Nephron progenitor cell (in vitro differentiated cells): ENCODE data around the gene ZNF516.

Experiments
- DNase-seq: peaks from one replicate; pipeline ENCODE4 v3.0.0; 2021
- H3K27ac Mint-ChIP-seq: 2 replicates; pipeline ENCODE4 v1.8.0; 2021; ENCODE audit warnings: mild to moderate bottlenecking, moderate library complexity, mixed read lengths
- H3K27me3 Mint-ChIP-seq: 2 replicates; pipeline ENCODE4 v1.8.0; 2021; ENCODE audit warnings: mild to moderate bottlenecking, low read depth, mixed read lengths; ENCODE audit not compliant: poor library complexity
- H3K36me3 Mint-ChIP-seq: 2 replicates; pipeline ENCODE4 v1.8.0; 2021; ENCODE audit warnings: low read depth, mixed read lengths
- H3K4me1 Mint-ChIP-seq: 2 replicates; pipeline ENCODE4 v1.8.0; 2021; ENCODE audit warnings: mixed read lengths
- H3K4me3 Mint-ChIP-seq: 2 replicates; pipeline ENCODE4 v1.8.0; 2021; ENCODE audit warnings: mild to moderate bottlenecking, moderate library complexity, mixed read lengths
- H3K9me3 Mint-ChIP-seq: 2 replicates; pipeline ENCODE4 v1.8.0; 2021; ENCODE audit warnings: mild to moderate bottlenecking, moderate library complexity, mixed read lengths
- TF ChIP-seq, protein P1 (sequence below): fragments of 200-600 bp; sonication (generic); IDR thresholded peaks from 2 replicates; pipeline ENCODE4 v1.5.0; 2021; ENCODE audit warnings: antibody characterized with exemption

ZNF516 gene

DNA sequence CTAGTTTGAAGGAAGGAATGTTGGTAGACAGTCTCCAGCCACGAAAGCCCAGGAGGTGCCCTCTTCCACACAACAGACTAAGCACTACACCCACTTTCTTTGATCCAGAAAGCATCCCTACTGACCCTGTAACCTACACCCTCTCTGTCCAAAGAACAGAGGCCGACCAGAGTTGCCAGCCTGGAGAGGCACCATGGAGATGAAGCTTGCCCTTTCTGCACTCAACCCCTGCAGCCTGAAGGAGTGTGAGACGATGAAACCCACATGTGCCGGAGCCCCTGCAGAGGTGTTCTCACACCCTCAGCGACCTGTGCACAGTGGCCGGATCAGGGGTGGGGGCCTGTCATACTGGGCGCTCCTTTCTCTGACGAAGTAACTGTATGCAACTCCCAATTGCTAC lies 136.3 kb downstream of the ZNF516 start:
- peak overlapping the region; percentile 57 for H3K27ac Mint-ChIP-seq
- peaks cover 97% of the 10 kb centered on the region for H3K36me3 Mint-ChIP-seq
- TF ChIP-seq, protein P1, sequence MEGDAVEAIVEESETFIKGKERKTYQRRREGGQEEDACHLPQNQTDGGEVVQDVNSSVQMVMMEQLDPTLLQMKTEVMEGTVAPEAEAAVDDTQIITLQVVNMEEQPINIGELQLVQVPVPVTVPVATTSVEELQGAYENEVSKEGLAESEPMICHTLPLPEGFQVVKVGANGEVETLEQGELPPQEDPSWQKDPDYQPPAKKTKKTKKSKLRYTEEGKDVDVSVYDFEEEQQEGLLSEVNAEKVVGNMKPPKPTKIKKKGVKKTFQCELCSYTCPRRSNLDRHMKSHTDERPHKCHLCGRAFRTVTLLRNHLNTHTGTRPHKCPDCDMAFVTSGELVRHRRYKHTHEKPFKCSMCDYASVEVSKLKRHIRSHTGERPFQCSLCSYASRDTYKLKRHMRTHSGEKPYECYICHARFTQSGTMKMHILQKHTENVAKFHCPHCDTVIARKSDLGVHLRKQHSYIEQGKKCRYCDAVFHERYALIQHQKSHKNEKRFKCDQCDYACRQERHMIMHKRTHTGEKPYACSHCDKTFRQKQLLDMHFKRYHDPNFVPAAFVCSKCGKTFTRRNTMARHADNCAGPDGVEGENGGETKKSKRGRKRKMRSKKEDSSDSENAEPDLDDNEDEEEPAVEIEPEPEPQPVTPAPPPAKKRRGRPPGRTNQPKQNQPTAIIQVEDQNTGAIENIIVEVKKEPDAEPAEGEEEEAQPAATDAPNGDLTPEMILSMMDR, result no peak
- H3K4me1 Mint-ChIP-seq, result peaks cover 25% of the 10 kb centered on the region
- H3K9me3 Mint-ChIP-seq, result peaks cover 16% of the 10 kb centered on the region
- peaks cover 3% of the 10 kb centered on the region for H3K27me3 Mint-ChIP-seq
- DNase-seq, result no peak
- H3K4me3 Mint-ChIP-seq, result no peak overlapping the region

DNA sequence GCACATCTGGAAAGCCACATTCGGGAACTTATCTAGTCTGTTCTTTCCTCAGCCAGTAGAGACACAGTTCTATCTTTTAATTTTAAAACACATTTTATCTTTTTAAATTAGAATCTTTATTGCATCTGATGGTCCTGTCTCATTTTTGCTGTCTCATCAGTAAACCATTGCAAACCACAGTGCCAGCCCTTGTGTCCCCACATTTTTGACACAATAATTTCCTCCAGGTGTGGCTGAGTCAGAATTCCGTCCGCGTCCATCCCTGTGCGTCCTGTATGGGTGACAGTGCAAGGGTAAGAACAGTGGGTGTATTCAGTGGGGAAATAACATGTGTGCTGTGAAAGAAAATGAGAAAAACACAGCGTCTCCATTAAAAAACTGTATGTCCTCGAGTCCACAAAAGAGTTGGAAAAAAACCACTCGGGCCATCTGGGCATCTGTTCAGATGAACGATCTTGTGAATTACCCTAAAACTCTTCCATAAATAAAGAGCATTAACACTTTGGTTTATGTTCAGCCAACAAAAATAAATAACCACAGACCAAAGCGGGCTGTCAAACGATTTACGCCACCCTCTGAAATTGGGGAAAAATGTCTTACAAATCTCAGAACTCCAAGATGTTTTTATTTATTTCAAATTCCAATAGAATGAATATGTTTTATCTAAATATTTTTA lies 137.3 kb downstream of the ZNF516 start:
- Mint-ChIP-seq H3K36me3 (peaks cover 97% of the 10 kb centered on the region), H3K4me1 (peaks cover 15% of the 10 kb centered on the region), H3K9me3 (peaks cover 24% of the 10 kb centered on the region), H3K4me3 (no peak overlapping the region), H3K27me3 (peaks cover 3% of the 10 kb centered on the region), H3K27ac (no peak overlapping the region)
- TF ChIP-seq, protein P1, result no peak
- DNase-seq, result no peak

DNA sequence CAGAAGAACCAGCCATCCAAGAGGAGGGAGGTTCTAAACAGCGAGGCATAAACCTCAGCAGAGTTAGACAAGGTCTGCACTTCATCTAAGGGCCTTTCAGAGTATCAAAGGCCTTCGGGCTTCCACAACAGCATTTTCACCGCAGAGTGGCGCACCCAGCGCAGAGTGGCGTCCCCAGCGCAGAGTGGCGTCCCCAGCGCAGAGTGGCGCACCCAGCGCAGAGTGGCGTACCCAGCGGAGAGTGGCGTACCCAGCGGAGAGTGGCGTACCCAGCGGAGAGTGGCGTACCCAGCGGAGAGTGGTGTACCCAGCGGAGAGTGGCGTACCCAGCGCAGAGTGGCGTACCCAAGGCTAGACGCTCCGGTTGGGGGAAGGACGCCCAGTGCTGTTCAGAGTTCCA lies 137.9 kb downstream of the ZNF516 start:
- H3K36me3 Mint-ChIP-seq, result peaks cover 97% of the 10 kb centered on the region

DNA sequence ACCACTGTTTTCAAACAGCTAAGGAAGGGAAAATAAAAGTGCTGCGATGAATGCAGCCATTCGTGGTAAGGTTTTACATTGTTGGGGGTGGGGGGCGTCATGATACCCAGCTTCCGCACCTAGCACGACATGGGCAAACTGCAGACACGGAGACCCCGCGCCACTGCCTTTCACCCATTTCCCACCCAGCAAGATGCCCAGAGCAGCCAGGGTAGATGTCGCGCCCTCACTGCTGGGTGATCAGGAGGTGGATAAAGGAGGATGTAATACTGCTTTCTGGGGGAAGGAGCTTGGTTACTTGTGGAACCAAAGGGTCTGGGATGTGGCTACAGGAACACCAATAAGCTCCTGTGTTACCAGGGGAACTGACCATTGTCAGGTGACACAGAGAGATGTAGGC lies 138.4 kb downstream of the ZNF516 start:
- no peak overlapping the region for H3K4me3 Mint-ChIP-seq
- DNase-seq, result no peak
- H3K36me3 Mint-ChIP-seq, result peaks cover 97% of the 10 kb centered on the region
- peak overlapping the region; percentile 94 for H3K27ac Mint-ChIP-seq
- H3K4me1 Mint-ChIP-seq, result peaks cover 22% of the 10 kb centered on the region
- peaks cover 2% of the 10 kb centered on the region for H3K27me3 Mint-ChIP-seq
- TF ChIP-seq, protein P1, result no peak
- peaks cover 30% of the 10 kb centered on the region for H3K9me3 Mint-ChIP-seq

More for the DNA sequence above, 137.9 kb downstream of the ZNF516 start:
- H3K9me3 Mint-ChIP-seq, result peaks cover 30% of the 10 kb centered on the region
- TF ChIP-seq, protein P1, result no peak
- DNase-seq, result no peak
- H3K4me1 Mint-ChIP-seq, result peaks cover 17% of the 10 kb centered on the region
- H3K27me3 Mint-ChIP-seq, result peaks cover 3% of the 10 kb centered on the region
- no peak overlapping the region for H3K4me3 Mint-ChIP-seq
- peak overlapping the region; percentile 29 for H3K27ac Mint-ChIP-seq

DNA sequence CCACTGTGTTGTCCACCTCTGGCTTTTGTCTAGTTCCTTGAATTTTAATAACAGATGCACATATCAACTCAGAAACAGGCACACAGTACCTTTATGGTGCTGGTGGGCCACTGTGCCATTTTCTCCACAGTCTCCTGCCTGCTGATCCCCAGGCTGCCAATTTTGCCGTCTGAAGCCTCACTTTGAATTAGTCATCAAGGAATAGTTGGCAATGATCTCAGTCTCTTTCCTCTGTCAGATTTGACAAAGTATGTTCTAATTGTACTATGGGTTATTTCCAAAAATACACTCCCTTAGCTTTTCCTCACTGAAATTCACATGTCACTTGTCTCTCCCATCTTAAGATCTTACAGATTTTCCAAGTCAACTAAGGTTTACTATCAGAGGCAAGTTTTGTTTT lies 140.7 kb downstream of the ZNF516 start:
- H3K9me3 Mint-ChIP-seq, result peaks cover 30% of the 10 kb centered on the region
- no peak overlapping the region for H3K4me3 Mint-ChIP-seq
- DNase-seq, result no peak
- peaks cover 24% of the 10 kb centered on the region for H3K4me1 Mint-ChIP-seq
- H3K36me3 Mint-ChIP-seq, result peaks cover 77% of the 10 kb centered on the region
- H3K27ac Mint-ChIP-seq, result no peak overlapping the region
- no peaks in the 10 kb centered on the region for H3K27me3 Mint-ChIP-seq
- TF ChIP-seq, protein P1, result no peak

DNA sequence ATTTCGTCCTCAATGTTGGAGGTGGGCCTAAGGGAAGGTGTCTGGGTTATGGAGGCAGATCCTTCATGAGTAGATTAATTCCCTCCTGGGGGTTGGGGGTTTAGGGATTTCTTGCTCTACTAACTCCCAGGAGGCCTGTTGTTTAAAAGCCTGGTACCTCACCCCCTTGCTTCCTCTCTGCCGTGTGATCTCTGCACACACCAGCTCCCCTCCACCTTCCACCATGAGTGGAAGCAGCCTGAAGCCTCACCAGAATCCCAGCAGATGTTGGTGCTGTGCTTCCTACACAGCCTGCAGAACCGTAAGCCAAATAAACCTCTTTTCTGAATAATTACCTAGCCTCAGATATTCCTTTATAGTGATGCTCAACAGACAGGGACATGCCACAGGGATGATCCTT lies 141.5 kb downstream of the ZNF516 start:
- no peak for DNase-seq
- Mint-ChIP-seq H3K4me3 (no peak overlapping the region), H3K27ac (no peak overlapping the region), H3K4me1 (peaks cover 30% of the 10 kb centered on the region), H3K27me3 (no peaks in the 10 kb centered on the region), H3K9me3 (peaks cover 30% of the 10 kb centered on the region), H3K36me3 (peaks cover 71% of the 10 kb centered on the region)
- TF ChIP-seq, protein P1, result no peak
